CD14-positive monocyte (primary cell): ENCODE results near the gene DPP8. TPM values are rescaled to one million over a fixed set of nuclear protein-coding genes. Genes with fewer than 3 reads are reported as not detected.
A peak's percentile ranks its signal among the peaks of the same experiment; 100 is the strongest.

Source experiments
- DNase-seq, 3 donors: peaks; one replicate each; pipeline ENCODE4 v3.0.0-alpha.2; 2011 to 2022
- H2AFZ ChIP-seq: 2 replicates; pipeline ENCODE4 v1.6.0; 2012; ENCODE audit warnings: mild to moderate bottlenecking, low read depth, low read length, inconsistent platforms; ENCODE audit not compliant: insufficient read depth, poor library complexity, severe bottlenecking
- H3K27ac ChIP-seq, 2 donors: 1 replicate in 1 of 2; 2 replicates in 1 of 2; pipeline ENCODE4 v1.5.1; 2012 to 2013; ENCODE audit warnings: low read length in 2 of 2, control low read depth in 1 of 2, inconsistent platforms in 1 of 2, low read depth in 1 of 2, mild to moderate bottlenecking in 1 of 2
- H3K27me3 ChIP-seq, 2 donors: one replicate each; pipeline versions ENCODE4 v1.6.0 to v1.6.1; 2011 to 2013; ENCODE audit warnings: low read length in 2 of 2; ENCODE audit not compliant: control insufficient read depth in 2 of 2, insufficient read depth in 2 of 2
- H3K36me3 ChIP-seq, 2 donors: replicated peaks in 1 of 2; 1 replicate in 1 of 2; 2 replicates in 1 of 2; pipeline versions ENCODE4 v1.5.1 to v1.6.1; 2012 to 2013; ENCODE audit warnings: low read length in 2 of 2, control low read depth in 1 of 2, inconsistent platforms in 1 of 2, mild to moderate bottlenecking in 1 of 2; ENCODE audit not compliant: insufficient read depth in 2 of 2, control insufficient read depth in 1 of 2
- H3K4me1 ChIP-seq, 2 donors: 1 replicate in 1 of 2; 2 replicates in 1 of 2; pipeline versions ENCODE4 v1.5.1 to v1.6.1; 2012 to 2013; ENCODE audit warnings: low read length in 2 of 2, control low read depth in 1 of 2, inconsistent platforms in 1 of 2, mild to moderate bottlenecking in 1 of 2, moderate library complexity in 1 of 2; ENCODE audit not compliant: insufficient read depth in 2 of 2, control insufficient read depth in 1 of 2
- H3K4me2 ChIP-seq: replicated peaks from 2 replicates; pipeline ENCODE3; 2012; ENCODE audit warnings: low read length, moderate library complexity, mild to moderate bottlenecking; ENCODE audit not compliant: poor library complexity, severe bottlenecking; ENCODE audit errors: extremely low read depth
- H3K4me3 ChIP-seq, 3 experiments: fragments of 200-600 bp in 1 of 3; sonication (generic) in 1 of 3; replicated peaks in 1 of 3; 1 replicate in 2 of 3; 2 replicates in 1 of 3; pipeline ENCODE4 v1.5.1; 2011 to 2013; ENCODE audit warnings: low read length in 3 of 3, mild to moderate bottlenecking in 3 of 3, control low read depth in 2 of 3, low read depth in 2 of 3, inconsistent platforms in 1 of 3, moderate library complexity in 1 of 3
- H3K79me2 ChIP-seq: 2 replicates; pipeline ENCODE4 v1.6.0; 2012; ENCODE audit warnings: mild to moderate bottlenecking, control low read depth, inconsistent platforms, low read length, moderate library complexity; ENCODE audit not compliant: insufficient read depth
- H3K9ac ChIP-seq: 2 replicates; pipeline ENCODE4 v1.6.0; 2017; ENCODE audit warnings: low read length, mild to moderate bottlenecking; ENCODE audit not compliant: insufficient read depth, poor library complexity, severe bottlenecking
- H3K9me3 ChIP-seq, 2 donors: replicated peaks in 1 of 2; 1 replicate in 1 of 2; 2 replicates in 1 of 2; pipeline versions ENCODE4 v1.5.1 to v1.6.1; 2012 to 2013; ENCODE audit warnings: low read length in 2 of 2, control low read depth in 1 of 2; ENCODE audit not compliant: control insufficient read depth in 1 of 2, insufficient read depth in 1 of 2
- H4K20me1 ChIP-seq: 2 replicates; pipeline ENCODE4 v1.6.0; 2012; ENCODE audit warnings: mild to moderate bottlenecking, low read length, control low read depth, moderate library complexity; ENCODE audit not compliant: insufficient read depth
- H3K27ac Mint-ChIP-seq, 7 donors: one replicate each; pipeline ENCODE4 v1.8.0; 2020; ENCODE audit warnings: mild to moderate bottlenecking in 7 of 7, mixed read lengths in 7 of 7, moderate library complexity in 6 of 7, inconsistent platforms in 2 of 7
- H3K27me3 Mint-ChIP-seq, 3 donors: one replicate each; pipeline ENCODE4 v1.8.0; 2021 to 2022; ENCODE audit warnings: low read depth in 3 of 3, mild to moderate bottlenecking in 3 of 3, mixed read lengths in 3 of 3, moderate library complexity in 3 of 3, inconsistent platforms in 1 of 3
- H3K36me3 Mint-ChIP-seq, 2 donors: one replicate each; pipeline ENCODE4 v1.8.0; 2020; ENCODE audit warnings: mixed read lengths in 2 of 2, inconsistent platforms in 1 of 2, mild to moderate bottlenecking in 1 of 2
- H3K4me1 Mint-ChIP-seq: one replicate; pipeline ENCODE4 v1.8.0; 2020; ENCODE audit warnings: mild to moderate bottlenecking, mixed read lengths
- H3K4me3 Mint-ChIP-seq, 2 donors: one replicate each; pipeline ENCODE4 v1.8.0; 2020; ENCODE audit warnings: mild to moderate bottlenecking in 2 of 2, mixed read lengths in 2 of 2, moderate library complexity in 1 of 2
- H3K9me3 Mint-ChIP-seq, 7 donors: one replicate each; pipeline ENCODE4 v1.8.0; 2020 to 2022; ENCODE audit warnings: mixed read lengths in 7 of 7, mild to moderate bottlenecking in 6 of 7, moderate library complexity in 6 of 7, inconsistent platforms in 2 of 7
- WGBS: methylation state at CpG from one replicate; pipeline ENCODE4 v1.1.5; 2013; ENCODE audit warnings: missing lambda C conversion rate; ENCODE audit not compliant: insufficient coverage; 5-methylcytosine and 5-hydroxymethylcytosine counted together
- intact Hi-C, 2 donors: fragments of 100-400 bp; cut with micrococcal nuclease; formaldehyde crosslinking; loops; one replicate each; pipeline versions ENCODE4 v1.15.0 to v1.15.1; 2023
- polyA plus RNA-seq, 3 donors: library from polyadenylated mRNA; depleted of rRNA in 1 of 3; unstranded in 2 of 3; stranded (reverse) in 1 of 3; fragments of 300-500 nt in 2 of 3; fragments of >200 nt in 1 of 3; fragmentation: Illumina TruSeq in 2 of 3; gene quantifications; 1 replicate in 2 of 3; 2 replicates in 1 of 3; pipeline ENCODE4 v1.2.3, GENCODE V29; 2012 to 2021
- TF ChIP-seq, protein P1 (sequence below): fragments of 200-600 bp; IDR thresholded peaks from one replicate; pipeline ENCODE4 v1.8.0; 2022; ENCODE audit warnings: antibody characterized with exemption, mild to moderate bottlenecking

The DPP8 gene
- polyA plus RNA-seq, 3 donors: 18.3 to 48.3 (median 38.7) TPM

- Histone ChIP-seq H3K79me2 (no peaks in the 10 kb centered on the region), H3K27me3 (no peaks in the 10 kb centered on the region), H3K9me3 (no peaks in the 10 kb centered on the region), H3K4me1 (no peaks in the 10 kb centered on the region), H2AFZ (no peak overlapping the region), H3K36me3 (no peaks in the 10 kb centered on the region), H3K4me2 (no peak overlapping the region), H4K20me1 (no peaks in the 10 kb centered on the region), H3K27ac (no peak overlapping the region), H3K9ac (no peak overlapping the region), H3K4me3 (no peak overlapping the region)
- Mint-ChIP-seq H3K9me3 (no peaks in the 10 kb centered on the region), H3K27me3 (peaks cover 3 to 12% (median 8%) of the 10 kb centered on the region in 3 donors), H3K4me3 (no peak overlapping the region), H3K27ac (peak overlapping the region in 1 of 7 donors; percentile 72), H3K36me3 (no peaks in the 10 kb centered on the region), H3K4me1 (no peaks in the 10 kb centered on the region)
- TF ChIP-seq, protein P1, sequence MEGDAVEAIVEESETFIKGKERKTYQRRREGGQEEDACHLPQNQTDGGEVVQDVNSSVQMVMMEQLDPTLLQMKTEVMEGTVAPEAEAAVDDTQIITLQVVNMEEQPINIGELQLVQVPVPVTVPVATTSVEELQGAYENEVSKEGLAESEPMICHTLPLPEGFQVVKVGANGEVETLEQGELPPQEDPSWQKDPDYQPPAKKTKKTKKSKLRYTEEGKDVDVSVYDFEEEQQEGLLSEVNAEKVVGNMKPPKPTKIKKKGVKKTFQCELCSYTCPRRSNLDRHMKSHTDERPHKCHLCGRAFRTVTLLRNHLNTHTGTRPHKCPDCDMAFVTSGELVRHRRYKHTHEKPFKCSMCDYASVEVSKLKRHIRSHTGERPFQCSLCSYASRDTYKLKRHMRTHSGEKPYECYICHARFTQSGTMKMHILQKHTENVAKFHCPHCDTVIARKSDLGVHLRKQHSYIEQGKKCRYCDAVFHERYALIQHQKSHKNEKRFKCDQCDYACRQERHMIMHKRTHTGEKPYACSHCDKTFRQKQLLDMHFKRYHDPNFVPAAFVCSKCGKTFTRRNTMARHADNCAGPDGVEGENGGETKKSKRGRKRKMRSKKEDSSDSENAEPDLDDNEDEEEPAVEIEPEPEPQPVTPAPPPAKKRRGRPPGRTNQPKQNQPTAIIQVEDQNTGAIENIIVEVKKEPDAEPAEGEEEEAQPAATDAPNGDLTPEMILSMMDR: no peak
- DNase-seq: no peak
- intact Hi-C loops: no loop called here
These were observed 85.8 kb downstream of the DPP8 start for GRCh38 chr15:65431731-65432130.

- 88% methylated on average over 2 of the region's 2 CpGs for WGBS
- Histone ChIP-seq H3K79me2 (no peaks in the 10 kb centered on the region), H4K20me1 (no peaks in the 10 kb centered on the region), H2AFZ (no peak overlapping the region), H3K27me3 (peaks cover 16 to 33% of the 10 kb centered on the region in 2 donors), H3K9ac (no peak overlapping the region), H3K4me2 (no peak overlapping the region), H3K36me3 (no peaks in the 10 kb centered on the region), H3K27ac (no peak overlapping the region), H3K4me3 (no peak overlapping the region), H3K9me3 (peaks cover 0 to 19% of the 10 kb centered on the region in 2 donors), H3K4me1 (peaks cover 7 to 12% of the 10 kb centered on the region in 2 donors)
- TF ChIP-seq, protein P1: no peak
- Mint-ChIP-seq H3K27ac (no peak overlapping the region), H3K27me3 (peaks cover 42 to 47% (median 45%) of the 10 kb centered on the region in 3 donors), H3K4me1 (peaks cover 12% of the 10 kb centered on the region), H3K4me3 (no peak overlapping the region), H3K36me3 (peaks cover 3 to 6% of the 10 kb centered on the region in 2 donors), H3K9me3 (peaks cover 0 to 13% (median 8%) of the 10 kb centered on the region in 7 donors)
- intact Hi-C loops: no loop called here
- DNase-seq: no peak
These were observed 91.2 kb downstream of the DPP8 start for GRCh38 chr15:65426216-65426853.
